ENCODE measurements around the gene GLRA1.
"Not testable (repeated sequence)": the region's sequence is repeated elsewhere in the genome, so short reads cannot be mapped to it uniquely, and the experiment has no call there.

The GLRA1 gene

DNA sequence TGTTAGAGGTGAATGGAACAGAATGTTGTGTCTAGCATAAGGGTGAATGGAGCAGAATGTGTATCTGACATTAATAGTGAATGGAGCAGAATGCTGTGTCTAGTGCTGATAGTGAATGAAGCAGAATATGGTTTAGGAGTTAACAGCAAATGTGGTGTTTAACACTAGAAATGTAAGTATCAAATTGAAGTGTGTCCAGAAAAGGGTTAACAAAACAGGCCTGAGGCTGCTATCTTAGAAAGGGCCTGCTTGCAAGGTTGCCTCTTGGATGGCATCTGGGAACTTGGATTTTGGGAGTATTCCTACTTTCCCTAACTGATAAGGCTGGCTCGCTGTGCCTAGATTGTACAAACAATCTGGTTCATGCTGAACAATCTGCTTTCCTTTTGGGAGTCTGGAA lies 76.8 kb downstream of the GLRA1 start:
- Histone ChIP-seq H3K4me3 (ENCODE audit: low read depth, low read length) (no peak overlapping the region), H3K9me3 (ENCODE audit: control insufficient read depth, insufficient read depth, low read length) (no peaks in the 10 kb centered on the region), H3K27me3 (ENCODE audit: control insufficient read depth, insufficient read depth, low read length) (no peaks in the 10 kb centered on the region), H3K9ac (ENCODE audit: low read depth, low read length) (no peak overlapping the region), H3K36me3 (ENCODE audit: control insufficient read depth, insufficient read depth, low read length) (no peaks in the 10 kb centered on the region), H3K4me1 (ENCODE audit: control insufficient read depth, insufficient read depth, low read length) (no peaks in the 10 kb centered on the region)

DNA sequence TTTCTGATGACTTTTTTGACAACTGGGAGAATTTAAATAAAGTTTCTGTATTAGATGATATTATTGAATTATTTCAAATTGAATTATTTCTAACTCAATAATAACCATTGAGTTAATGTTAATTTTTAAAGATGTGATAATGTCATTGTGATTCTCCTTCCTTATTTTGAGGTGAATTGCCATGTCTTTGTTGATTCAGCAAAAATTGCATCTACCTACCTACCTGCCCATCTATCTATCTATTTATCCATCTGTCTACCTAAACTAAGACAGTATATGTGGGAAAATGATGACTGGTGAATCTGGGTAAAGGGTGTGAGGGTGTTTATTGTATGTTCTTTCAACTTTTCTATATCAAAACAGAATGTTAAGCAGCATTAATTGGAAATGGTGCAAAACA lies 77.9 kb downstream of the GLRA1 start:
- Histone ChIP-seq H3K4me3 (ENCODE audit: low read depth, low read length) (no peak overlapping the region), H3K27me3 (ENCODE audit: control insufficient read depth, insufficient read depth, low read length) (no peaks in the 10 kb centered on the region), H3K9me3 (ENCODE audit: control insufficient read depth, insufficient read depth, low read length) (no peaks in the 10 kb centered on the region), H3K36me3 (ENCODE audit: control insufficient read depth, insufficient read depth, low read length) (no peaks in the 10 kb centered on the region), H3K9ac (ENCODE audit: low read depth, low read length) (no peak overlapping the region), H3K4me1 (ENCODE audit: control insufficient read depth, insufficient read depth, low read length) (no peaks in the 10 kb centered on the region)

DNA sequence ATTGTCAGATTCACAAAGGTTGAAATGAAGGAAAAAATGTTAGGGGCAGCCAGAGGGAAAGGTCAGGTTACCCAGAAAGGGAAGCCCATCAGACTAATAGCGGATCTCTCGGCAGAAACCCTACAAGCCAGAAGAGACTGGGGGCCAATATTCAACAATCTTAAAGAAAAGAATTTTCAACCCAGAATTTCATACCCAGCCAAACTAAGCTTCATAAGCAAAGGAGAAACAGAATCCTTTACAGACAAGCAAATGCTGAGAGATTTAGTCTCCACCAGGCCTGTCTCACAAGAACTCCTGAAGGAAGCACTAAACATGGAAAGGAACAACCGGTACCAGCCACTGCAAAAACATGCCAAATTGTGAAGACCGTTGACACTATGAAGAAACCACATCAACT lies 91.8 kb downstream of the GLRA1 start:
- not testable (repeated sequence) for H3K27me3 ChIP-seq (ENCODE audit: control insufficient read depth, insufficient read depth, low read length); H3K9me3 ChIP-seq (ENCODE audit: control insufficient read depth, insufficient read depth, low read length); H3K4me3 ChIP-seq (ENCODE audit: low read depth, low read length); H3K9ac ChIP-seq (ENCODE audit: low read depth, low read length); H3K4me1 ChIP-seq (ENCODE audit: control insufficient read depth, insufficient read depth, low read length); H3K36me3 ChIP-seq (ENCODE audit: control insufficient read depth, insufficient read depth, low read length)

DNA sequence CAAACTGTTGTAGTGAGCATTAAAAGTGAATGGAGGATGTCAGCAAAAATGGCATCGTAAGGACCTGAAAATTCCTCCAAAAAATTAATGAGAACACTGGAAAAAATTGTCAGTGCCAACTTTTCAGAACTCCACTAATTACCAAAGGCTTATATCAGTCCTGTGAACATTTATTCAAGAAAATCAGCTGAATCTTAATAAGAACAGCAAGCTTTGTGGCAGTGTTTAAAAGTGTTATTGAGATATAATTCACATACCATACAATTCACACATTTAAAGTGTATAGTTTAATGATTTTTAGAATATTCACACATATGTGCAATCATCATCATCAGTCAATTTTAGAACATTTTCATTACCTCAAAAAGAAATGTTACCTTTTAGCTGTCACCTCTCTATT lies 95.3 kb downstream of the GLRA1 start:
- Histone ChIP-seq H3K27me3 (ENCODE audit: control insufficient read depth, insufficient read depth, low read length) (no peaks in the 10 kb centered on the region), H3K4me3 (ENCODE audit: low read depth, low read length) (no peak overlapping the region), H3K9ac (ENCODE audit: low read depth, low read length) (no peak overlapping the region), H3K36me3 (ENCODE audit: control insufficient read depth, insufficient read depth, low read length) (no peaks in the 10 kb centered on the region), H3K4me1 (ENCODE audit: control insufficient read depth, insufficient read depth, low read length) (peaks cover 2% of the 10 kb centered on the region), H3K9me3 (ENCODE audit: control insufficient read depth, insufficient read depth, low read length) (no peaks in the 10 kb centered on the region)

DNA sequence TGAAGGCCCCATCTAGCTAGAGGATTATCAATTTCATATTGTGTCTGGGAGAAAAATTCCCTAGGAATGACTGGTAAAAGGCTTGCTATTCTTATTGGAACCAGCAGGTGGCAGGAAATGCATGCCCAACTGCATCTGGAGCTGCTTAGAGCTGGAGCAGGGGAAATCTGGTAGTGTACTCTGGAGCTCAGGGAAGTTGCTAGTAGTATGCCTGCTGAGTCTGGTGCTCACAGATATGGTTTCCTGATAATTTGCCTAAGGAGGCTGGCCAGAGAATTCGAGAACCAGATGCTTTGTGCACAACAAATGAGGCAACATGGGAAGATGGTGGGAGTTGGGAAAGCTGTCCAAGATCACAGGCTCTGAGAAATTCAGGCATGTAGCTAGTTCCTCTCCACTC lies 99.2 kb downstream of the GLRA1 start:
- H3K27me3 ChIP-seq (ENCODE audit: control insufficient read depth, insufficient read depth, low read length): no peaks in the 10 kb centered on the region
- H3K9me3 ChIP-seq (ENCODE audit: control insufficient read depth, insufficient read depth, low read length): no peaks in the 10 kb centered on the region
- H3K9ac ChIP-seq (ENCODE audit: low read depth, low read length): no peak overlapping the region
- H3K4me3 ChIP-seq (ENCODE audit: low read depth, low read length): no peak overlapping the region
- no peaks in the 10 kb centered on the region for H3K36me3 ChIP-seq (ENCODE audit: control insufficient read depth, insufficient read depth, low read length)
- H3K4me1 ChIP-seq (ENCODE audit: control insufficient read depth, insufficient read depth, low read length): peaks cover 2% of the 10 kb centered on the region

DNA sequence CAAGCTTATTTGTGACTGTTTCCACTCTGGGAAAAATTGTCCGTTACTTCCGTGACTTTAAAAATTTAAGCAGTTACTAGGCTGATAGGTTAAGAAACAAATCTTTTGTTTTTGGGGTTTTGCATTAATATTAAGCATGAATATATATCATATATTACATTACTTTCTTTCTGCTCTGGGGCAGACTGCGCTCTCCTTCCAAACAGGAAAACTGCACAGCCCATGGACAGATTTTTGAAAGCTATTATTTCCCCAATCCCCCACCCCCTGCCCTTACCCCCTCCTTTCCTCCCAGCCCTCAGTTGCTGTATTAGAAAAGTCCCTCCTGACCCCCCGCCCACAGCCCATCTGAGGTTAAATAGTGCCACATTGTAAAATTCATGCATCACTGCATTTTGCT lies 102.5 kb downstream of the GLRA1 start:
- H3K4me3 ChIP-seq (ENCODE audit: low read depth, low read length): no peak overlapping the region
- H3K9ac ChIP-seq (ENCODE audit: low read depth, low read length): no peak overlapping the region
- no peaks in the 10 kb centered on the region for H3K27me3 ChIP-seq (ENCODE audit: control insufficient read depth, insufficient read depth, low read length)
- no peaks in the 10 kb centered on the region for H3K36me3 ChIP-seq (ENCODE audit: control insufficient read depth, insufficient read depth, low read length)
- no peaks in the 10 kb centered on the region for H3K9me3 ChIP-seq (ENCODE audit: control insufficient read depth, insufficient read depth, low read length)
- H3K4me1 ChIP-seq (ENCODE audit: control insufficient read depth, insufficient read depth, low read length): peaks cover 2% of the 10 kb centered on the region

DNA sequence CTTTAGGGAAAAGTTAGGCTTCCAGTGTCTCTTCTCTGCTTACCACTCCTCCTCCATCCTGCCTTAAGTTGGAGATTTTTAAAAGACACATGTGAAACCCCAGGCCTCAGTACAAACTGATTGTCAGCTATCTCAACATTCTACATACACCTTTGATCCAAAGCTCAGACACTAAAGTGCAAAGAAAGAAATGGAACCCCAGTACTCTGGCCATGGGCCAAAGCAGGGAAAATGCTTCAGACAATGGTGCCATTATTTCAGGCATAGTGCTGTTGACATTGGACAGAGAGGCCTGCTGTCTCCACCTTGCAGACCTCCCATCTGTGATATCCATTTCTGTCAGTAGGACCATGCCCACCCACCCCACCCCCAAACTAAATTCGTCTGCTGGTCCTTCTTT lies 103.7 kb downstream of the GLRA1 start:
- H3K4me3 ChIP-seq (ENCODE audit: low read depth, low read length): no peak overlapping the region
- peaks cover 2% of the 10 kb centered on the region for H3K4me1 ChIP-seq (ENCODE audit: control insufficient read depth, insufficient read depth, low read length)
- no peak overlapping the region for H3K9ac ChIP-seq (ENCODE audit: low read depth, low read length)
- no peaks in the 10 kb centered on the region for H3K9me3 ChIP-seq (ENCODE audit: control insufficient read depth, insufficient read depth, low read length)
- H3K36me3 ChIP-seq (ENCODE audit: control insufficient read depth, insufficient read depth, low read length): no peaks in the 10 kb centered on the region
- H3K27me3 ChIP-seq (ENCODE audit: control insufficient read depth, insufficient read depth, low read length): no peaks in the 10 kb centered on the region

DNA sequence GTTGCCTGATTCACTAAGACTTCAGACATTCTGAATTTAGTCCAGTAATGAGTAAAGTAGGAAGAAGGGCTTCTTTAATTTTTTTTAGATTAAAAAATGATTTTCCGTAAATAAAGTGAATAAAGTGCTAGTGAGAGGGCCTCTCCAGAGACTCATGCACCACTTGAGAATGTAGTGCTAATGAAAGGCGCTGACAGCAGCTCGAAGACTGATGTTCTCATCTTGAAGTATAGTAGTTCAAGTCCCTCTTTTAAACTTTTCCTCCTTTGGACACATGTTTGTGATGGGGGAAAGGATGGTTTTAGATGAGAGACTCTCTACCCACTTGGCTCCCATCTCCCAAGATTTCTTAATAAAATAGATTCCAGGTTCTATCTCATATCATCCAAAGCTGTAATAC lies 104.4 kb downstream of the GLRA1 start:
- no peak overlapping the region for H3K9ac ChIP-seq (ENCODE audit: low read depth, low read length)
- H3K36me3 ChIP-seq (ENCODE audit: control insufficient read depth, insufficient read depth, low read length): no peaks in the 10 kb centered on the region
- H3K9me3 ChIP-seq (ENCODE audit: control insufficient read depth, insufficient read depth, low read length): no peaks in the 10 kb centered on the region
- no peak overlapping the region for H3K4me3 ChIP-seq (ENCODE audit: low read depth, low read length)
- H3K27me3 ChIP-seq (ENCODE audit: control insufficient read depth, insufficient read depth, low read length): no peaks in the 10 kb centered on the region
- no peaks in the 10 kb centered on the region for H3K4me1 ChIP-seq (ENCODE audit: control insufficient read depth, insufficient read depth, low read length)

DNA sequence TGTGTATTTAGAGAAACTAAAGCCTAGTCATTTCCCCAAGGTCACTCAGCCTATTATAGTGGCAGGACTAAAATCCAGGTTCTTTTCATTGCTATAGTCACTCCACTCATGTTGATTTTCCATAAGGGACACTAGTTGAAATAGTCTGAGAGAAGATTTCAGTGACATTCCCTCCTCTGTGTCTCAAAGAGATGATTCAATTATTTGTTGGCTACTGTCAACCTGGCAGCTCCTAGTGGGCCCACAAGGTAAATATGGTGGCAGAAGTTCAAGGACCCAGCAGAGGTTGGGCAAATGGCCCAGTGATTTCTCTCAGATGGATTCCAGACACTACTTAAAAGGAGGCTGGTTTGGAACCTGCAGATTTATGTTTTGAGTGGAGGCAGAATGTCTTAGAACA lies 104.8 kb downstream of the GLRA1 start:
- Histone ChIP-seq H3K4me1 (ENCODE audit: control insufficient read depth, insufficient read depth, low read length) (peaks cover 3% of the 10 kb centered on the region), H3K9ac (ENCODE audit: low read depth, low read length) (no peak overlapping the region)

DNA sequence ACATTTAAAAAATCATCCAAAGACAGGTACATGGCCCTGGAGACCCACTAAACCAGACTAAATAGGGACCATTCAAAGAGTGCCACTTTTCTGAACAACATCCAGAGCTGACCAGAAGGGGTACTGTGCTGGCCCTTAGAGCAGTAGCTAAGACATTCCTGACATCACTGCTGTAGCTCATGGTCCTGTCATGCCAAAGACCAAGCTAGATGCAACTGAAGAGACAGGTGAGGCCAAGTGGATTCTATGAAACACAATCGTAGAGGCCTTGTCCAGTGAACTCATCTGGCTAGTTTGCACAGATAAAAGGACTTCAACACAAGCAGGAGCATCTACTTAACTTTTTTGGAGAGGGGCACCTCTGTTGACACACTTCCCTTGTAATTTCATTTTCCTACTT lies 109.6 kb downstream of the GLRA1 start:
- Histone ChIP-seq H3K4me3 (ENCODE audit: low read depth, low read length) (no peak overlapping the region), H3K36me3 (ENCODE audit: control insufficient read depth, insufficient read depth, low read length) (peaks cover 4% of the 10 kb centered on the region), H3K9ac (ENCODE audit: low read depth, low read length) (no peak overlapping the region), H3K9me3 (ENCODE audit: control insufficient read depth, insufficient read depth, low read length) (no peaks in the 10 kb centered on the region), H3K27me3 (ENCODE audit: control insufficient read depth, insufficient read depth, low read length) (no peaks in the 10 kb centered on the region), H3K4me1 (ENCODE audit: control insufficient read depth, insufficient read depth, low read length) (peaks cover 3% of the 10 kb centered on the region)

More for the DNA sequence above, 104.8 kb downstream of the GLRA1 start:
- no peak overlapping the region for H3K4me3 ChIP-seq (ENCODE audit: low read depth, low read length)
- H3K27me3 ChIP-seq (ENCODE audit: control insufficient read depth, insufficient read depth, low read length): no peaks in the 10 kb centered on the region
- H3K9me3 ChIP-seq (ENCODE audit: control insufficient read depth, insufficient read depth, low read length): no peaks in the 10 kb centered on the region
- H3K36me3 ChIP-seq (ENCODE audit: control insufficient read depth, insufficient read depth, low read length): no peaks in the 10 kb centered on the region

DNA sequence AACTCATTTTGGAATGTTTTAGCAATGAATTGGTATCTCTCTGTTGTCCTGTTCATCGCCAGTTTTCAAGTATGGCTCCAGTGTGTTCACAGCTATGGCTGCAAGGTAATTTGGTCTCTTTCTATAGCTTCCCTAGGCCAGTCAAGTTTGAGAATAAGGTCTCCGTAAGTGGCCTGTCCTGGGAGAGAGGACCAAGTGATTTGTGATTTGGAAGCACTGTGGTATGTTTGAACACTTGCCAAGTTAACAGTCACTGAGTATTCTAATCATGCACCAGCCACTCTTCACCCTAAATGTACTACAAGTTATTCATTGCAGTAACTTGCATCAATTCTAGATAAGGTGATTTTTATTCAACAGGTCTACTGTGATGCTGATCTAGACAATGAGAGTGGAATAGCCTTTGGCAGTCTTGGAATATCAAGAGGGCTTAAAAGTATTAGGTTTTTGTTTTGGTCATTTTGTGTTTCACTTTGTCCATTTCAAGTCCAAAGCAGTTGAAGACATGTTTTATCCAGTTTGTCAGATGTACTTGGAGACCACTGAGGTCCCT lies 111.8 kb downstream of the GLRA1 start:
- H3K9me3 ChIP-seq (ENCODE audit: control insufficient read depth, insufficient read depth, low read length): no peaks in the 10 kb centered on the region
- H3K4me3 ChIP-seq (ENCODE audit: low read depth, low read length): no peak overlapping the region
- H3K27me3 ChIP-seq (ENCODE audit: control insufficient read depth, insufficient read depth, low read length): no peaks in the 10 kb centered on the region
- peaks cover 3% of the 10 kb centered on the region for H3K4me1 ChIP-seq (ENCODE audit: control insufficient read depth, insufficient read depth, low read length)
- peaks cover 4% of the 10 kb centered on the region for H3K36me3 ChIP-seq (ENCODE audit: control insufficient read depth, insufficient read depth, low read length)
- no peak overlapping the region for H3K9ac ChIP-seq (ENCODE audit: low read depth, low read length)

DNA sequence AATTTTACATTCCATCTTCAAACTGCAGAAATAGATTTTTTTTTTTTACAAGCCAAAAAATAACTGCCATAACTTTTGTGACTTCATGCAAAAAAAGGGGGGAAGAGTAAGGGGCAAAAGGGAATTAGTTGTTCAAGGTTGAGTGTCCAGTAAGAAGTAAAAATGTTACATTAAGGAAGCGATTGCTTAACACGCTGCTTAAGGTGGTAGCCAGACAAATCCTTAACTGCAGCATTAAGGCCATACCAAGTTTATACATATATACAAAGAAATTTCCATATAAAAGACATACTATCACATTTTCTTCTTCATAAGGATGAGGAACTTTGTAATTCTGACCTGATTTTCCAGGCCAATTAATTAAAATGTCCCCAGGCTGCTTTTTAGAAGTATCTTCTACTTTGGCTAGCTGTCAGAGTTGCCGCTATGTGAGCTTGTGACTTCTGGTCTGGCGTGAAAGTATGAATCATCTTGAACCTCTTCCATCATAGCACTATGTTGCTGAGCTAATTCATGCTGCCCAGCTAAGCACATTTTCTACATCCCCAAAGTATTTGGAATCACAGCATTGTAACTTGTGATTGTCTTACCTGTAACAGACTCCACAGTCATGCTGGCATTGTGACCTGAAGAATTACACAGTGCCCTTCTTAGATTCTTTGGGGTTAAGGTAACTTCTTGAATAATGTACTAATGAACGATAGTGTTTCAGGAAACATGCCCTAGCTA lies 112.9 kb downstream of the GLRA1 start:
- Histone ChIP-seq H3K4me1 (ENCODE audit: control insufficient read depth, insufficient read depth, low read length) (peaks cover 3% of the 10 kb centered on the region), H3K9me3 (ENCODE audit: control insufficient read depth, insufficient read depth, low read length) (no peaks in the 10 kb centered on the region), H3K36me3 (ENCODE audit: control insufficient read depth, insufficient read depth, low read length) (peaks cover 4% of the 10 kb centered on the region), H3K27me3 (ENCODE audit: control insufficient read depth, insufficient read depth, low read length) (no peaks in the 10 kb centered on the region), H3K4me3 (ENCODE audit: low read depth, low read length) (no peak overlapping the region), H3K9ac (ENCODE audit: low read depth, low read length) (no peak overlapping the region)
